DMS114 treated with DMSO at 0.1 percent for 48 hours (cell line): ENCODE data around the gene HCK.
"Not testable (repeated sequence)": the region's sequence is repeated elsewhere in the genome, so short reads cannot be mapped to it uniquely, and the experiment has no call there.

Experiments
- DNase-seq: peaks from one replicate; lab custom pipeline; 2025; ENCODE audit not compliant: unreplicated experiment; lab: John Stamatoyannopoulos, UW

Gene HCK

GRCh38 chr20:32089637-32090362 lies 37.8 kb downstream of the HCK start:
- DNase-seq = no peak

GRCh38 chr20:32091888-32092346 lies 39.9 kb downstream of the HCK start:
- DNase-seq = peak; percentile 31

- DNase-seq = no peak
Observed at GRCh38 chr20:32098786-32099185, 46.7 kb downstream of the HCK start.

- no peak for DNase-seq
Observed at GRCh38 chr20:32108814-32109391, 56.9 kb downstream of the HCK start.

- peak; percentile 92 for DNase-seq
Observed at GRCh38 chr20:32109392-32110172, 57.5 kb downstream of the HCK start, which contains the start of gene TM9SF4. Gene TM9SF4, plus strand, starts transcription at chr20:32109714. Its CDS starts 27 bp downstream, at chr20:32109741.

GRCh38 chr20:32110173-32110704 lies 58.2 kb downstream of the HCK start:
- no peak for DNase-seq

GRCh38 chr20:32110727-32111126 lies 58.7 kb downstream of the HCK start:
- DNase-seq = no peak

GRCh38 chr20:32111156-32111686 lies 59.2 kb downstream of the HCK start:
- no peak for DNase-seq

GRCh38 chr20:32111753-32112152 lies 59.7 kb downstream of the HCK start:
- DNase-seq = no peak

GRCh38 chr20:32112841-32113240 lies 60.8 kb downstream of the HCK start:
- no peak for DNase-seq

GRCh38 chr20:32113591-32114260 lies 61.7 kb downstream of the HCK start:
- no peak for DNase-seq

GRCh38 chr20:32114305-32114960 lies 62.4 kb downstream of the HCK start:
- no peak for DNase-seq

- DNase-seq = no peak
Observed at GRCh38 chr20:32115211-32115767, 63.2 kb downstream of the HCK start.

GRCh38 chr20:32116079-32116521 lies 64.1 kb downstream of the HCK start:
- no peak for DNase-seq

- DNase-seq = not testable (repeated sequence)
Observed at GRCh38 chr20:32116796-32117195, 64.8 kb downstream of the HCK start.

- DNase-seq = not testable (repeated sequence)
Observed at GRCh38 chr20:32118427-32118826, 66.4 kb downstream of the HCK start.

- no peak for DNase-seq
Observed at GRCh38 chr20:32119734-32120133, 67.7 kb downstream of the HCK start.

GRCh38 chr20:32121908-32122307 lies 69.9 kb downstream of the HCK start:
- not testable (repeated sequence) for DNase-seq

GRCh38 chr20:32123088-32123487 lies 71.0 kb downstream of the HCK start:
- no peak for DNase-seq
